Stimulated activated naive CD8-positive, alpha-beta T cell treated with anti-CD3 and anti-CD28 coated beads, Interleukin-15, Interleukin-2, amounts not matched to agents 100 ng/mL and 50 ng/mL, for 24 hours (primary cell): ENCODE results near the gene ANO1.

Experiments
- H3K27ac Mint-ChIP-seq: one replicate; pipeline ENCODE4 v1.8.0; 2021; ENCODE audit warnings: mild to moderate bottlenecking, mixed read lengths
- H3K27me3 Mint-ChIP-seq: one replicate; pipeline ENCODE4 v1.8.0; 2021; ENCODE audit warnings: mixed read lengths
- H3K36me3 Mint-ChIP-seq: one replicate; pipeline ENCODE4 v1.8.0; 2021; ENCODE audit warnings: low read depth, mixed read lengths
- H3K4me1 Mint-ChIP-seq: one replicate; pipeline ENCODE4 v1.8.0; 2021; ENCODE audit warnings: low read depth, mixed read lengths
- H3K4me3 Mint-ChIP-seq: one replicate; pipeline ENCODE4 v1.8.0; 2021; ENCODE audit warnings: mild to moderate bottlenecking, mixed read lengths
- H3K9me3 Mint-ChIP-seq: one replicate; pipeline ENCODE4 v1.8.0; 2021; ENCODE audit warnings: mixed read lengths

The ANO1 gene

GRCh38 chr11:70122490-70123198 lies 44.5 kb downstream of the ANO1 start:
- Mint-ChIP-seq H3K9me3 (peaks cover 6% of the 10 kb centered on the region), H3K27ac (peak overlapping the region; percentile 22)

GRCh38 chr11:70123711-70124110 lies 45.6 kb downstream of the ANO1 start:
- H3K36me3 Mint-ChIP-seq = no peaks in the 10 kb centered on the region
- H3K4me1 Mint-ChIP-seq = no peaks in the 10 kb centered on the region
- no peak overlapping the region for H3K4me3 Mint-ChIP-seq
- H3K27ac Mint-ChIP-seq = no peak overlapping the region
- peaks cover under 1% of the 10 kb centered on the region for H3K27me3 Mint-ChIP-seq
- no peaks in the 10 kb centered on the region for H3K9me3 Mint-ChIP-seq

More at GRCh38 chr11:70122490-70123198, 44.5 kb downstream of the ANO1 start:
- Mint-ChIP-seq H3K4me1 (no peaks in the 10 kb centered on the region), H3K36me3 (no peaks in the 10 kb centered on the region), H3K27me3 (peaks cover 7% of the 10 kb centered on the region), H3K4me3 (no peak overlapping the region)

GRCh38 chr11:70124321-70125000 lies 46.3 kb downstream of the ANO1 start:
- Mint-ChIP-seq H3K27me3 (no peaks in the 10 kb centered on the region), H3K4me1 (no peaks in the 10 kb centered on the region), H3K4me3 (no peak overlapping the region), H3K27ac (no peak overlapping the region), H3K36me3 (no peaks in the 10 kb centered on the region), H3K9me3 (no peaks in the 10 kb centered on the region)

GRCh38 chr11:70126494-70126893 lies 48.4 kb downstream of the ANO1 start:
- no peak overlapping the region for H3K4me3 Mint-ChIP-seq
- no peak overlapping the region for H3K27ac Mint-ChIP-seq
- H3K4me1 Mint-ChIP-seq = no peaks in the 10 kb centered on the region
- no peaks in the 10 kb centered on the region for H3K36me3 Mint-ChIP-seq
- no peaks in the 10 kb centered on the region for H3K27me3 Mint-ChIP-seq
- no peaks in the 10 kb centered on the region for H3K9me3 Mint-ChIP-seq

GRCh38 chr11:70127653-70128434 lies 49.7 kb downstream of the ANO1 start:
- Mint-ChIP-seq H3K4me3 (no peak overlapping the region), H3K27ac (no peak overlapping the region), H3K27me3 (no peaks in the 10 kb centered on the region), H3K36me3 (no peaks in the 10 kb centered on the region), H3K4me1 (no peaks in the 10 kb centered on the region), H3K9me3 (no peaks in the 10 kb centered on the region)

- H3K27me3 Mint-ChIP-seq = no peaks in the 10 kb centered on the region
- no peaks in the 10 kb centered on the region for H3K9me3 Mint-ChIP-seq
- no peak overlapping the region for H3K27ac Mint-ChIP-seq
- no peaks in the 10 kb centered on the region for H3K36me3 Mint-ChIP-seq
- H3K4me3 Mint-ChIP-seq = no peak overlapping the region
- H3K4me1 Mint-ChIP-seq = no peaks in the 10 kb centered on the region
Measured at GRCh38 chr11:70128435-70128906, 50.4 kb downstream of the ANO1 start.

GRCh38 chr11:70129051-70129592 lies 51.0 kb downstream of the ANO1 start:
- Mint-ChIP-seq H3K36me3 (no peaks in the 10 kb centered on the region), H3K9me3 (no peaks in the 10 kb centered on the region), H3K27ac (no peak overlapping the region), H3K4me3 (no peak overlapping the region), H3K4me1 (no peaks in the 10 kb centered on the region), H3K27me3 (no peaks in the 10 kb centered on the region)

GRCh38 chr11:70130636-70131035 lies 52.5 kb downstream of the ANO1 start:
- Mint-ChIP-seq H3K36me3 (no peaks in the 10 kb centered on the region), H3K4me3 (no peak overlapping the region), H3K27me3 (no peaks in the 10 kb centered on the region), H3K27ac (no peak overlapping the region), H3K9me3 (no peaks in the 10 kb centered on the region), H3K4me1 (no peaks in the 10 kb centered on the region)

GRCh38 chr11:70131606-70132190 lies 53.6 kb downstream of the ANO1 start:
- H3K27me3 Mint-ChIP-seq = no peaks in the 10 kb centered on the region
- H3K4me1 Mint-ChIP-seq = no peaks in the 10 kb centered on the region
- no peak overlapping the region for H3K4me3 Mint-ChIP-seq
- no peak overlapping the region for H3K27ac Mint-ChIP-seq
- no peaks in the 10 kb centered on the region for H3K36me3 Mint-ChIP-seq
- no peaks in the 10 kb centered on the region for H3K9me3 Mint-ChIP-seq

- Mint-ChIP-seq H3K27me3 (no peaks in the 10 kb centered on the region), H3K27ac (no peak overlapping the region), H3K4me1 (no peaks in the 10 kb centered on the region), H3K4me3 (no peak overlapping the region), H3K36me3 (no peaks in the 10 kb centered on the region), H3K9me3 (no peaks in the 10 kb centered on the region)
Measured at GRCh38 chr11:70132641-70133040, 54.5 kb downstream of the ANO1 start.

- no peaks in the 10 kb centered on the region for H3K9me3 Mint-ChIP-seq
- H3K4me3 Mint-ChIP-seq = no peak overlapping the region
- H3K27me3 Mint-ChIP-seq = peaks cover 1% of the 10 kb centered on the region
- H3K4me1 Mint-ChIP-seq = no peaks in the 10 kb centered on the region
- no peaks in the 10 kb centered on the region for H3K36me3 Mint-ChIP-seq
- H3K27ac Mint-ChIP-seq = no peak overlapping the region
Measured at GRCh38 chr11:70133771-70134335, 55.7 kb downstream of the ANO1 start.

GRCh38 chr11:70134490-70134889 lies 56.4 kb downstream of the ANO1 start:
- H3K4me3 Mint-ChIP-seq = no peak overlapping the region
- H3K36me3 Mint-ChIP-seq = no peaks in the 10 kb centered on the region
- H3K27me3 Mint-ChIP-seq = peaks cover 3% of the 10 kb centered on the region

GRCh38 chr11:70135142-70135541 lies 57.0 kb downstream of the ANO1 start:
- Mint-ChIP-seq H3K27me3 (peaks cover 3% of the 10 kb centered on the region), H3K27ac (no peak overlapping the region), H3K36me3 (no peaks in the 10 kb centered on the region), H3K9me3 (no peaks in the 10 kb centered on the region), H3K4me3 (no peak overlapping the region), H3K4me1 (no peaks in the 10 kb centered on the region)

More at GRCh38 chr11:70134490-70134889, 56.4 kb downstream of the ANO1 start:
- Mint-ChIP-seq H3K9me3 (no peaks in the 10 kb centered on the region), H3K27ac (no peak overlapping the region), H3K4me1 (no peaks in the 10 kb centered on the region)

GRCh38 chr11:70135625-70136059 lies 57.5 kb downstream of the ANO1 start:
- no peaks in the 10 kb centered on the region for H3K9me3 Mint-ChIP-seq
- no peak overlapping the region for H3K27ac Mint-ChIP-seq
- no peaks in the 10 kb centered on the region for H3K36me3 Mint-ChIP-seq
- peaks cover 8% of the 10 kb centered on the region for H3K27me3 Mint-ChIP-seq
- no peak overlapping the region for H3K4me3 Mint-ChIP-seq
- no peaks in the 10 kb centered on the region for H3K4me1 Mint-ChIP-seq
